Measurements from ENCODE around the gene AP3M1. TPM values are rescaled to one million over a fixed set of nuclear protein-coding genes. Genes with fewer than 3 reads are reported as not detected.
A peak's percentile ranks its signal among the peaks of the same experiment; 100 is the strongest.

The AP3M1 gene
- total RNA-seq, 1 experiment from 2014 or later, result 52.6 TPM

- Mint-ChIP-seq H3K27me3 (ENCODE audit: unreplicated experiment) (no peaks in the 10 kb centered on the region), H3K9me3 (ENCODE audit: low read depth, unreplicated experiment) (no peaks in the 10 kb centered on the region), H3K36me3 (ENCODE audit: insufficient read depth, unreplicated experiment) (peaks cover 70% of the 10 kb centered on the region), H3K4me1 (ENCODE audit: low read depth, unreplicated experiment) (peaks cover 12% of the 10 kb centered on the region), H3K4me3 (ENCODE audit: low read depth, unreplicated experiment) (no peak overlapping the region), H3K27ac (ENCODE audit: unreplicated experiment) (no peak overlapping the region)
- CTCF ChIA-PET, result interaction anchor here (0.6 kb wide), 1 partner anchor 116 kb away, joined by 3 read pairs; no protein-coding TSS in a partner anchor
- TF ChIP-seq CTCF (IDR thresholded peaks at IDR 0.05; ENCODE audit: unreplicated experiment), result no peak
- no peak for DNase-seq
- TSS peak; percentile 27 for BruUV-seq (replicated peaks)
- intact Hi-C loops (cut with micrococcal nuclease; ENCODE audit: unreplicated experiment), result no loop called here
These were observed 27.5 kb downstream of the AP3M1 start for GRCh38 chr10:74123081-74123480.

GRCh38 chr10:74122060-74122459, 28.6 kb downstream of the AP3M1 start:
- CTCF ChIA-PET, result no interaction called here
- no peak for DNase-seq
- TF ChIP-seq CTCF (IDR thresholded peaks at IDR 0.05; ENCODE audit: unreplicated experiment), result no peak
- Mint-ChIP-seq H3K9me3 (ENCODE audit: low read depth, unreplicated experiment) (no peaks in the 10 kb centered on the region), H3K27ac (ENCODE audit: unreplicated experiment) (no peak overlapping the region), H3K27me3 (ENCODE audit: unreplicated experiment) (no peaks in the 10 kb centered on the region), H3K4me3 (ENCODE audit: low read depth, unreplicated experiment) (no peak overlapping the region), H3K36me3 (ENCODE audit: insufficient read depth, unreplicated experiment) (peaks cover 71% of the 10 kb centered on the region), H3K4me1 (ENCODE audit: low read depth, unreplicated experiment) (peaks cover 12% of the 10 kb centered on the region)
- intact Hi-C loops (cut with micrococcal nuclease; ENCODE audit: unreplicated experiment), result no loop called here
- BruUV-seq (replicated peaks), result no TSS peak

GRCh38 chr10:74121368-74121767, 29.3 kb downstream of the AP3M1 start:
- no peak for TF ChIP-seq CTCF (IDR thresholded peaks at IDR 0.05; ENCODE audit: unreplicated experiment)
- Mint-ChIP-seq H3K27me3 (ENCODE audit: unreplicated experiment) (no peaks in the 10 kb centered on the region), H3K9me3 (ENCODE audit: low read depth, unreplicated experiment) (no peaks in the 10 kb centered on the region), H3K4me1 (ENCODE audit: low read depth, unreplicated experiment) (peaks cover 12% of the 10 kb centered on the region), H3K27ac (ENCODE audit: unreplicated experiment) (no peak overlapping the region), H3K4me3 (ENCODE audit: low read depth, unreplicated experiment) (no peak overlapping the region), H3K36me3 (ENCODE audit: insufficient read depth, unreplicated experiment) (peaks cover 76% of the 10 kb centered on the region)
- no peak for DNase-seq
- BruUV-seq (replicated peaks), result no TSS peak
- intact Hi-C loops (cut with micrococcal nuclease; ENCODE audit: unreplicated experiment), result no loop called here
- CTCF ChIA-PET, result no interaction called here

GRCh38 chr10:74120911-74121310, 29.7 kb downstream of the AP3M1 start:
- no peak overlapping the region for H3K4me3 Mint-ChIP-seq (ENCODE audit: low read depth, unreplicated experiment)
- H3K27me3 Mint-ChIP-seq (ENCODE audit: unreplicated experiment), result no peaks in the 10 kb centered on the region
- intact Hi-C loops (cut with micrococcal nuclease; ENCODE audit: unreplicated experiment), result no loop called here
- DNase-seq, result no peak
- CTCF ChIA-PET, result no interaction called here
- peaks cover 12% of the 10 kb centered on the region for H3K4me1 Mint-ChIP-seq (ENCODE audit: low read depth, unreplicated experiment)
- no peaks in the 10 kb centered on the region for H3K9me3 Mint-ChIP-seq (ENCODE audit: low read depth, unreplicated experiment)
- BruUV-seq (replicated peaks), result no TSS peak
- no peak for TF ChIP-seq CTCF (IDR thresholded peaks at IDR 0.05; ENCODE audit: unreplicated experiment)
- H3K27ac Mint-ChIP-seq (ENCODE audit: unreplicated experiment), result no peak overlapping the region
- H3K36me3 Mint-ChIP-seq (ENCODE audit: insufficient read depth, unreplicated experiment), result peaks cover 80% of the 10 kb centered on the region

Data from Calu3 (cell line).